ENCODE results near the gene LRCH2.

Gene LRCH2

GRCh38 chrX:115089419-115089818, 144.5 kb downstream of the LRCH2 start:
- H3K4me1 ChIP-seq = no peaks in the 10 kb centered on the region
- no peaks in the 10 kb centered on the region; the same call in 1 of the 2 replicates for H3K9me3 ChIP-seq
- no peaks in the 10 kb centered on the region for H3K27me3 ChIP-seq (ENCODE audit: low read depth)
- DNase-seq (ENCODE audit: low spot score in 2 of 2) = no peak
- in situ Hi-C loops (cut with MboI; ENCODE audit: low sequenced_read_pairs) = no loop called here
- no peaks in the 10 kb centered on the region for H3K36me3 ChIP-seq (replicated peaks)
- H3K4me3 ChIP-seq = no peak overlapping the region

- no peaks in the 10 kb centered on the region for H3K9me3 ChIP-seq
- no peak for DNase-seq (ENCODE audit: low spot score in 2 of 2)
- H3K4me3 ChIP-seq = no peak overlapping the region
- no peaks in the 10 kb centered on the region for H3K4me1 ChIP-seq
- H3K27me3 ChIP-seq (ENCODE audit: low read depth) = peaks cover 3% of the 10 kb centered on the region; the same call in 1 of the 2 replicates
- no peaks in the 10 kb centered on the region for H3K36me3 ChIP-seq (replicated peaks)
- in situ Hi-C loops (cut with MboI; ENCODE audit: low sequenced_read_pairs) = no loop called here
These were observed 165.0 kb downstream of the LRCH2 start for GRCh38 chrX:115068896-115069295.

- H3K36me3 ChIP-seq (replicated peaks) = no peaks in the 10 kb centered on the region
- no peak overlapping the region for H3K4me3 ChIP-seq
- H3K4me1 ChIP-seq = no peaks in the 10 kb centered on the region
- in situ Hi-C loops (cut with MboI; ENCODE audit: low sequenced_read_pairs) = no loop called here
- peaks cover 3% of the 10 kb centered on the region for H3K27me3 ChIP-seq (ENCODE audit: low read depth)
- no peaks in the 10 kb centered on the region; the same call in 1 of the 2 replicates for H3K9me3 ChIP-seq
- no peak for DNase-seq (ENCODE audit: low spot score in 2 of 2)
These were observed 166.1 kb downstream of the LRCH2 start for GRCh38 chrX:115067812-115068211.

DNA sequence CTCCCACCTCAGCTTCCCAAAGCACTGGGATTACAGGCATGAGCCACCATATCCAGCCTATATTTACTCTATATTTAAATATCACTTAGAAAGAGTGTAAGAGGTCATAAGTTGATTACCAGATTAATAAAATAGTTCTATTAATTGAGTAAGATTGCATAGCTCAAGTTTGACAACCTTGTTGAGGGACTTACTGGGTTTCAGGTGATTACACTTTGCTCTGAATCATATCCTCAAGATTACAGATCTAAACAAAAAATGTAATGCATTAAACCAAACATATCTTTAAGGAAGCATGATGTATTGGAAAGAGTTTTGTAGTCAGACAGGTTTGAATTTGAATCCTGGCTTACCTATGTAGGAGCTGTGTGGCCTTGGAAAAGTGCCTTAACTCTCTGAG, 168.6 kb downstream of the LRCH2 start:
- DNase-seq (ENCODE audit: low spot score in 2 of 2) = no peak
- no peaks in the 10 kb centered on the region for H3K36me3 ChIP-seq (replicated peaks)
- in situ Hi-C loops (cut with MboI; ENCODE audit: low sequenced_read_pairs) = no loop called here
- no peaks in the 10 kb centered on the region; the same call in 1 of the 2 replicates for H3K9me3 ChIP-seq
- no peak overlapping the region for H3K4me3 ChIP-seq
- H3K4me1 ChIP-seq = no peaks in the 10 kb centered on the region
- peaks cover 3% of the 10 kb centered on the region for H3K27me3 ChIP-seq (ENCODE audit: low read depth)

All from HAP-1 (cell line).